WTC11 (cell line): Measurements from ENCODE around the gene MFGE8. TPM values are rescaled to one million over a fixed set of nuclear protein-coding genes. Genes with fewer than 3 reads are reported as not detected.
A peak's percentile ranks its signal among the peaks of the same experiment; 100 is the strongest.

Experiments used
- ATAC-seq: fragments of 200-7000 bp; cut with Tn5 transposase; 2 replicates; pipeline ENCODE4 v1.10.0; 2021; ENCODE audit warnings: mild to moderate bottlenecking, moderate library complexity
- CTCF ChIA-PET: fragments of 300-600 bp; sonication (Branson Sonifier 250); formaldehyde crosslinking; loops from one replicate; lab custom pipeline; 2021; ENCODE audit warnings: antibody characterized with exemption; lab: Charles Lee
- POLR2A ChIA-PET: fragments of 350-600 bp; sonication (Branson Sonifier 250); formaldehyde crosslinking; loops from one replicate; lab custom pipeline; 2021; ENCODE audit warnings: antibody characterized with exemption; lab: Charles Lee
- DNase-seq: peaks from one replicate; pipeline ENCODE4 v3.0.0; 2021; ENCODE audit warnings: low spot score
- H3K27ac Mint-ChIP-seq: 2 replicates; pipeline ENCODE4 v1.8.0; 2021; ENCODE audit warnings: mixed read lengths
- H3K27me3 Mint-ChIP-seq: 2 replicates; pipeline ENCODE4 v1.8.0; 2021; ENCODE audit warnings: low read depth, mild to moderate bottlenecking, moderate library complexity, mixed read lengths
- H3K36me3 Mint-ChIP-seq: 2 replicates; pipeline ENCODE4 v1.8.0; 2021; ENCODE audit warnings: mixed read lengths
- H3K4me1 Mint-ChIP-seq: 2 replicates; pipeline ENCODE4 v1.8.0; 2022; ENCODE audit warnings: mixed read lengths
- H3K4me3 Mint-ChIP-seq: 2 replicates; pipeline ENCODE4 v1.8.0; 2021; ENCODE audit warnings: mild to moderate bottlenecking, moderate library complexity, mixed read lengths
- H3K9me3 Mint-ChIP-seq: 2 replicates; pipeline ENCODE4 v1.8.0; 2021; ENCODE audit warnings: mixed read lengths
- CBFB ChIP-seq: sonication (generic); formaldehyde crosslinking; IDR thresholded peaks from 2 replicates; pipeline ENCODE4 v1.8.1; 2022; ENCODE audit warnings: mild to moderate bottlenecking, low read depth, missing genetic modification reagents
- CDX4 ChIP-seq: fragments of 250-450 bp; sonication (Bioruptor Pico); IDR thresholded peaks from 2 replicates; pipeline ENCODE4 v1.9.0; 2021; ENCODE audit warnings: moderate library complexity, mild to moderate bottlenecking, inconsistent platforms, borderline replicate concordance
- CREB1 ChIP-seq: sonication (generic); formaldehyde crosslinking; IDR thresholded peaks from 2 replicates; pipeline ENCODE4 v1.8.0; 2023; ENCODE audit warnings: mild to moderate bottlenecking, missing genetic modification reagents
- CTCF ChIP-seq: fragments of 200-600 bp; IDR thresholded peaks from 2 replicates; pipeline ENCODE4 v1.8.0; 2022; ENCODE audit warnings: antibody characterized with exemption
- ETV6 ChIP-seq: sonication (generic); formaldehyde crosslinking; IDR thresholded peaks from 2 replicates; pipeline ENCODE4 v1.8.1; 2022; ENCODE audit warnings: mild to moderate bottlenecking, missing genetic modification reagents
- FOXJ3 ChIP-seq: sonication (generic); formaldehyde crosslinking; IDR thresholded peaks from 2 replicates; pipeline ENCODE4 v1.9.0; 2021; ENCODE audit warnings: missing genetic modification reagents, mild to moderate bottlenecking, borderline replicate concordance
- NFATC4 ChIP-seq: fragments of 250-450 bp; sonication (Bioruptor Pico); IDR thresholded peaks from 2 replicates; pipeline ENCODE4 v1.9.0; 2021; ENCODE audit warnings: mild to moderate bottlenecking
- NR2C2 ChIP-seq: sonication (generic); formaldehyde crosslinking; IDR thresholded peaks from 2 replicates; pipeline ENCODE4 v1.8.0; 2022; ENCODE audit warnings: mild to moderate bottlenecking, missing genetic modification reagents
- RELA ChIP-seq: sonication (generic); formaldehyde crosslinking; IDR thresholded peaks from 2 replicates; pipeline ENCODE4 v1.8.1; 2022; ENCODE audit warnings: missing genetic modification reagents, mild to moderate bottlenecking, borderline replicate concordance
- TCF7 ChIP-seq: sonication (generic); formaldehyde crosslinking; IDR thresholded peaks from 2 replicates; pipeline ENCODE4 v1.8.0; 2022; ENCODE audit warnings: mild to moderate bottlenecking, low read depth, missing genetic modification reagents, moderate library complexity
- ZBTB21 ChIP-seq: sonication (generic); formaldehyde crosslinking; IDR thresholded peaks from 2 replicates; pipeline ENCODE4 v1.8.1; 2023; ENCODE audit warnings: mild to moderate bottlenecking, missing genetic modification reagents, borderline replicate concordance
- ZNF138 ChIP-seq: sonication (generic); formaldehyde crosslinking; conservative IDR thresholded peaks from 2 replicates; pipeline ENCODE4 v1.8.1; 2022; ENCODE audit warnings: mild to moderate bottlenecking, moderate library complexity, missing genetic modification reagents
- ZNF232 ChIP-seq: sonication (generic); formaldehyde crosslinking; IDR thresholded peaks from 2 replicates; pipeline ENCODE4 v1.8.0; 2022; ENCODE audit warnings: mild to moderate bottlenecking, missing genetic modification reagents
- ZNF263 ChIP-seq: sonication (generic); formaldehyde crosslinking; IDR thresholded peaks from 2 replicates; pipeline ENCODE4 v1.8.1; 2022; ENCODE audit warnings: low read depth, mild to moderate bottlenecking, moderate library complexity, missing genetic modification reagents
- ZNF281 ChIP-seq: sonication (generic); formaldehyde crosslinking; IDR thresholded peaks from 2 replicates; pipeline ENCODE4 v1.8.0; 2023; ENCODE audit warnings: mild to moderate bottlenecking, missing genetic modification reagents
- ZNF532 ChIP-seq: fragments of 250-450 bp; sonication (Bioruptor Pico); IDR thresholded peaks from 2 replicates; pipeline ENCODE4 v1.9.0; 2021; ENCODE audit warnings: mild to moderate bottlenecking, borderline replicate concordance
- ZSCAN18 ChIP-seq: fragments of 250-450 bp; sonication (Bioruptor Pico); IDR thresholded peaks from 2 replicates; pipeline ENCODE4 v2.1.2; 2022; ENCODE audit warnings: mild to moderate bottlenecking, moderate library complexity
- total RNA-seq: library from RNA; stranded (reverse); gene quantifications from 3 replicates; pipeline ENCODE4 v1.2.3, GENCODE V29; 2021

MFGE8 gene
- total RNA-seq, 1 experiment from 2014 or later = 719 TPM

GRCh38 chr15:88872106-88872505 lies 41.1 kb downstream of the MFGE8 start:
- Mint-ChIP-seq H3K27me3 (peaks cover 4% of the 10 kb centered on the region; the same call in 1 of the 2 replicates), H3K36me3 (peaks cover 2% of the 10 kb centered on the region; the same call in 1 of the 2 replicates)

GRCh38 chr15:88871313-88871712 lies 41.9 kb downstream of the MFGE8 start:
- CTCF ChIA-PET = interaction anchor here (0.5 to 2.5 kb wide), 10 partner anchors 7 to 334 kb away, joined by 3 to 22 read pairs (median 4); partner anchors contain the start of gene ABHD2
- H3K27ac Mint-ChIP-seq = no peak overlapping the region
- H3K27me3 Mint-ChIP-seq = peaks cover 9% of the 10 kb centered on the region
- no peak for ATAC-seq
- peaks cover 24% of the 10 kb centered on the region for H3K9me3 Mint-ChIP-seq
- H3K4me3 Mint-ChIP-seq = no peak overlapping the region
- POLR2A ChIA-PET = no interaction called here
- H3K36me3 Mint-ChIP-seq = peaks cover 2% of the 10 kb centered on the region; the same call in 1 of the 2 replicates
- H3K4me1 Mint-ChIP-seq = peaks cover 7% of the 10 kb centered on the region
- DNase-seq = no peak
- no peak for TF ChIP-seq NR2C2
- no peak for TF ChIP-seq ZSCAN18
- no peak for TF ChIP-seq ZNF281
- 0 out of 2 replicates have a peak, but pooled peaks have one; percentile 1 for TF ChIP-seq CTCF

More at GRCh38 chr15:88872106-88872505, 41.1 kb downstream of the MFGE8 start:
- TF ChIP-seq ZNF138 (CRISPR knock-in tag) (no peak), ETV6 (CRISPR knock-in tag) (no peak), ZNF263 (no peak), FOXJ3 (CRISPR knock-in tag) (no peak), ZNF232 (CRISPR knock-in tag) (no peak), CBFB (CRISPR knock-in tag) (no peak), CREB1 (CRISPR knock-in tag) (no peak), TCF7 (CRISPR knock-in tag) (no peak)
- no peak for ATAC-seq
- no peak for DNase-seq
- ChIA-PET CTCF (interaction anchor here (0.7 to 2.0 kb wide), 5 partner anchors 216 to 335 kb away, joined by 3 to 5 read pairs (median 4); partner anchors contain the start of gene ABHD2), POLR2A (no interaction called here)
- H3K4me3 Mint-ChIP-seq = no peak overlapping the region
- no peak overlapping the region for H3K27ac Mint-ChIP-seq
- H3K9me3 Mint-ChIP-seq = peaks cover 19% of the 10 kb centered on the region
- peaks cover 7% of the 10 kb centered on the region for H3K4me1 Mint-ChIP-seq

- ATAC-seq (no peak), DNase-seq (no peak)
- H3K27ac Mint-ChIP-seq = no peak overlapping the region
- ChIA-PET CTCF (no interaction called here), POLR2A (no interaction called here)
- H3K4me3 Mint-ChIP-seq = no peak overlapping the region
- peaks cover 9% of the 10 kb centered on the region for H3K27me3 Mint-ChIP-seq
- H3K4me1 Mint-ChIP-seq = no peaks in the 10 kb centered on the region; the same call in 1 of the 2 replicates
- TF ChIP-seq ZNF532 (CRISPR knock-in tag) (no peak), CDX4 (CRISPR knock-in tag) (no peak), ZBTB21 (CRISPR knock-in tag) (no peak), RELA (CRISPR knock-in tag) (no peak), NFATC4 (CRISPR knock-in tag) (no peak), CREB1 (CRISPR knock-in tag) (no peak)
- peaks cover 24% of the 10 kb centered on the region for H3K9me3 Mint-ChIP-seq
- no peaks in the 10 kb centered on the region for H3K36me3 Mint-ChIP-seq
Measured at GRCh38 chr15:88866295-88866881, 46.8 kb downstream of the MFGE8 start.
